ENCODE measurements around the gene SCAMP3.
"Not testable (repeated sequence)": the region's sequence is repeated elsewhere in the genome, so short reads cannot be mapped to it uniquely, and the experiment has no call there.

The SCAMP3 gene

DNA sequence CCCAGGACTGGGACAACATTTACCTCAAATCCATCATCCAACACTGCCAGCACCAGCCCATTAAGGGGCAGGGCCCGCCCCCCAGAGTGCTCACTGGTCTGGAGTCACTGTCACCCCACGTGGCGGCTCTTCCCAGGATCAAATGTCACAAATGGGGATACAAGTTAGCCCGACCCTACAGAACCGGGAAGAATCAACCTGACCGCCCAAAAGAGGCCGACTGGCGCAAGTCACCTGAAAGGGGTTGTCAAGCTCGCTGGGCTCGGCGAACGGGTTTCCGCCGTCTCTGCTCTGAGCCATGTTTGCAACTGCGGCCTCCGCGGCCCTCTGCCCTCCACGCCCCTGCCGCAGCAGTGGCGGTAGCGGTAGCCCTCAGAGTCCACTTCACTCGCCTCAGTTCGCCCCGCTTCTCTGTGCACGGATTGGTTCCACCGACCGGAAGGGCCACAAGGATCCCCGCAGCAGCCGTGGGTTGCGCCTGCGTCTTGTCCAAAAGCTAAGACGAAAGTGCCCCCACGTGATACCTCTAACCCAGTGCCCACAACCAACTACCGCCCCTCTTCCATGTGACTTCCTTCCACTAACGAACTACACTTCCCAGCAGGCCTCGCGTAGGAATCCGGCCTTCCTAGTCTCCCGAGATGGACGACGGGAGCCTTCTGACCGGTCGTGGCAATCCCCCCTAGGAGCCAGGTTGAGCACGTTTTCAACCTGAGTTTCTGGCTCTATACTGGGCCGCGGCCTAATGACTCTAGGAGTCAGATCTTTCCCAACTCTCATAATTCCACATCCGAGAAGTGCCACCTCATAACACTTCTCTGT is at the start of gene SCAMP3:
TSS of gene SCAMP3 (minus strand) at position 509 of the 822 bp plus-strand sequence. CDS start at position 300, 209 bp downstream.
- peak; percentile 97 for DNase-seq

- peak; percentile 16 for DNase-seq
Observed at GRCh38 chr1:155309423-155310021, 47.4 kb upstream of the SCAMP3 start.

- peak; percentile 99 for DNase-seq
Observed at GRCh38 chr1:155308493-155309422, 46.6 kb upstream of the SCAMP3 start, which contains the start of gene FDPS. TSS of gene FDPS (plus strand) at chr1:155308866. CDS start at chr1:155309790, 924 bp downstream.

- peak; percentile 57 for DNase-seq
Observed at GRCh38 chr1:155307247-155307740, 45.1 kb upstream of the SCAMP3 start.

GRCh38 chr1:155305881-155306391 is 43.8 kb upstream of the SCAMP3 start:
- DNase-seq = peak; percentile 27

DNA sequence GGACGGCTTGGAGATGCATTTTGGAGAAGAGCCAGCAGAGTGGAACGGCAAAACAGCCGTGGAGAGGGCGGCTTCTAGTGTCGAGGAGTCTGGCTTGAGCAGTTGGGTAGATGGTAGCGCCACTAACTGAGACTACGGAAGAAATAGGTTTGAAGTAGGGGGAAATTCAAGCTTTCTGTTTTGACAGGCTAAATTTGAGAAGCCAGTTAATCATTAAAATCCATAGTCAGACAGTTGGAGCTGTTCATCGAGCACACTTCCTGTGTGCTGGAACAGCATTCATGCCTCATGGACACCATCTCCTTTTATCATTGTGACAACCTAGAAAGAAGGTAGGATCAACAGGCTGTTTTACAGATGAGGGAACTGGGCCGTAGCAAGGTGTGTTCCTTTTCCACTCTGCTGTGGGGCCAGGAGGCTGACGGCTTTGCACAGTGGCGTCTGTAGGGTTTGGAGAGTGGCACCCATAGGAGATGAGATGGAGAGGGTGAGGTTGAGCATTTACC is 42.5 kb upstream of the SCAMP3 start:
- DNase-seq = no peak

- DNase-seq = no peak
Observed at GRCh38 chr1:155301342-155301841, 39.2 kb upstream of the SCAMP3 start, which contains the start of gene PKLR. TSS of gene PKLR (minus strand) at chr1:155301438. CDS start at chr1:155301395, 43 bp downstream.

GRCh38 chr1:155300553-155301329 is 38.6 kb upstream of the SCAMP3 start:
- no peak for DNase-seq

GRCh38 chr1:155300024-155300423 is 37.9 kb upstream of the SCAMP3 start:
- DNase-seq = no peak

DNA sequence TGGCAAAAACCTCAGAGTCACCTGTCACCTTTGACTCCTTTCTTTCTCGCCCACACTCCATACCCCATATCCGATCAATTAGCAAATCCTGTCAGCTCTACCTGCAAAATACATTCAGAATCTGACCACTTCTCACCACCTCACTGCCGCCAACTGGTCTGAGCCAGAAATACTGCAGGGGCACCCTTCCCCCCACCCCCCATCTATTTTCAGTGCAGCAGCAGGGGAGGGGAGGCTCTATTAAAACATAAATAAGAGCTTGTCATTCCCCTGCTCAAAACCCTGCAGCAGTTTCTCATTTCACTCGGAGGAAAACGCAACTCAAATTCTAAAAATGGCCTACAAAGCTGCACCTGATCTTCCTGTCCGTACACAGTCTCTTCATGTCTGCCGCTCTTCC is 35.2 kb upstream of the SCAMP3 start:
- no peak for DNase-seq

- DNase-seq = no peak
Observed at GRCh38 chr1:155296661-155297060, 34.5 kb upstream of the SCAMP3 start.

DNA sequence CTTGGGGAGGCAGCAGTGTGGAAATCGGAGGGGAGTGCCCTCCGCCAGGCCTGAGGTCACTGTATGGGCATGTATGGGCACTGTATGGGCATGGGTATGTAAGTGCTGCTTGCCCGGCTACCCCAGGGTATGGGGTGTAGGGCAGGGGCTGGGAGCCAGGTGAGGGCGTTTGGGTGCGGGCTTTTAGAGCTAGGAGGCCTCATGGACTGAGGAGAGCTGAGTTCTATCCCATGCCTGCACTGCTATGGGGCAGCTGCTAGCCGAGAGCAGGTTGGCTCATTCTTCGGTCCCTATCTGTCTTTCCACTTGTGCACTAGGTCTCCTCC is 33.7 kb upstream of the SCAMP3 start:
- no peak for DNase-seq

DNA sequence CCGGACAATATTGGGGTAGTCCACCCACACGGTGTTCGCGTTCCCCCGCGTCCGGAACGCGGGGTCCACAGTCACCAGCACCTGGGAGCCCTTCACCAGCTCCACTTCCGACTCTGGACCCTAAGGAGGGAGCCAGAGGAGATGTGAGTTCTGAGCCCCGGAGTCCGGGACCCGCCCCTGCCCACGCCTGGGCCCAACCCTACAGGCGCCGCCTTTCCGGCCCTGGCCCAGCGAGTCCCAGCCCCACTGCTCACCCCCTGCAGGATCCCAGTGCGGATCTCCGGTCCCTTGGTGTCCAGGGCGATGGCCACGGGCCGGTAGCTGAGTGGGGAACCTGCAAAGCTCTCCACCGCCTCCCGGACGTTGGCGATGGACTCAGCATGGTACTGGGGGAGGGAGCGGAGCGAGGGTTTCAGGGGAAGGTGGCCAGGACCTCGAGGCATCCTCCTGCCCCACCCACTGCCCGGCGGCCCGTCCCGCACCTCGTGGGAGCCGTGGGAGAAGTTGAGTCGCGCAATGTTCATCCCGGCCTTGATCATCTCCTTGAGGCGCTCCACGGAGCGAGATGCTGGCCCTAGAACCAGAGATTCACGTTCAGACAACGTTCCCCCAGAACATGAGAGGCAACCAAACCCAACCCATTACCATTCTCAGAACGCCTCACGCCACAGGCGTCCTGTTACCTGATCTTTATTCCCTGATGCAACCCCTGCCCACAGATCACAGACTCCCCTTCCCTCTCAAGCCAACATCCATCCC is 33.2 kb upstream of the SCAMP3 start:
- no peak for DNase-seq

GRCh38 chr1:155294520-155295182 is 32.5 kb upstream of the SCAMP3 start:
- no peak for DNase-seq

DNA sequence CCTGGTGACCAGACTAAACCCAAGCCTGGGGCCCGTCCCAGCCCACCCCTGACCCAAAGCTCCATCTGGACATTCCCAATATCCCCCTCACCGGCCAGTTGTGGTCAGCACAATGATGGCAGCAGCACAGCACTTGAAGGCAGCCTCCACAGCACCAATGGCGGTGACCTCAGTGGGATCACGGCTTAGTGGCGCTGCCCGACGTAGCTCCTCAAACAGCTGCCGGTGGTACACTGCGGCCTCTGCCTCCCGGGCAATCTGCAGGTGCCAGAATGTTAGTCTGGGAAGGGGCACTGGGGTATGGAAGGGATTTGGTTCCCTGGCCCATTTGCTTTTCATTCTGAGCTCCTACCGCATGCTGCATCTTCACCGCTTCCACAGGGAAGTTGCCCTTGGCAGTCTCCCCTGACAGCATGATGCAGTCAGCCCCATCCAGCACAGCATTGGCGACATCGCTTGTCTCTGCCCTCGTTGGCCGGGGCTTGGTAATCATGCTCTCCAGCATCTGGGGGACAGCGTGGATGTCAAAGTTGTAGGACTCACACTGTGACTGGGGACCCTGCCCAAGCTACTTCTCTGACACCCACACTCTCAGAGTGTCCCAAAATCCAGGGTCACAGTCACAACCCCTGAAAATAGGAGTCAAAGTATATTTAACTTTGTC is 31.1 kb upstream of the SCAMP3 start:
- no peak for DNase-seq

DNA sequence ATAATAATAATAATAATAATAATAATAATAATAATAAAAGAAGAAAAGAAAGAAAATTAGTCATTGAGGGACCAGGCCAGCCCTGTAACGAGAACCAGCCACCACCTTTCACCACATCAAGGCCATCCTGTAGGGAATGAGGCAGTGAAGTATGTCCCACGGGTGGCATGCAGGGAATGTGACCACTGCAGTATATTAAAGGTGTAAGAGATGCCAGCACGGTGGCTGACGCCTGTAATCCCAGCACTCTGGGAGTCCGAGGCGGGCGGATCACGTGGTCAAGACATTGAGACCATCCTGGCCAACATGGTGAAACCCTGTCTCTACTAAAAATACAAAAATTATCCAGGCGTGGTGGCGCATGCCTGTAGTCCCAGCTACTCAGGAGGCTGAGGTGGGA is 28.8 kb upstream of the SCAMP3 start:
- not testable (repeated sequence) for DNase-seq

DNA sequence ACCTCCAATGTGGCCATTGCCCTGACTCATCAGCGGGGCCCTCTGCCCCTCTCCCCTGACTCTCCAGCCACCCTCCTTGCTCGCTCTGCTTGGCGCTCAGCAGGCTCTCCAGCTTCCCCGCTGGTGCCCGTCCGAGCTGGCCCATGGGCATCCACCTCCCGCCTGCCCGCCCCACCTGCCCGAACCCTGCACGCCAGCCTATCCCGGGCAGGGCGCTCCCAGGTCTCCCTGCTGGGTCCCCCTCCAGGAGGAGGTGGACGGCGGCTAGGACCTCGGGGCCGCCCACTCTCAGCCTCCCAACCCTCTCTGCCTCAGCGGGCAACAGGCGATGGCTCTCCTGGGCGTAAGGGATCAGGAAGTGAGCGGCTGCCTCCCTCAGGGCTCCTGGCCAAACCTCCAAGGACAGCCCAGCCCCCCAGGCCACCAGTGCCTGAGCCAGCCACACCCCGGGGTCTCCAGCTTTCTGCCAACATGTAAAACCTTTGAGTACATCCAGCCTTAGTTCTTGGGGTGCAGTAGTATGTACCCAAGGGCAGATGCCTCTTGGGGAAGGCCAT is 25.9 kb upstream of the SCAMP3 start:
- DNase-seq = no peak

DNA sequence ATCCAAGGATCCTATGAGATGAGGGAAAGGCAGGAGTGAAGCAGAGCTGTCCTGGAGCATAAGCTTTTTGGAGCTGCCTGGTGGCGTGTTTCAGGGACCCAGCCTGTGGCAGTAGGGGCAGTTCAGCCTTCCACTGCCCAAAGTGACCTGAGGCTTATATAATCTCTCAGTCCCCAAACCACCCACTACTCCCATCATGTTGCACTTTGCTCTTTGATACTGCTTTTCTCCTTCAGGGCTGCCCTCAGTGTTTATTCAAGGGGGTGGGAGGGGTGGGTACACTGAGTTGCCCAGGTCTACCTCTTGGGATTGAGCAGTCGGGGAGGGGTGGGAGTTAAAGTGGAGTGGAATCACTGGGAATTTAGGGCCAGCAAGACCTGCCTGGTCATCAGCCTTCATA is 24.4 kb upstream of the SCAMP3 start:
- DNase-seq = no peak

DNA sequence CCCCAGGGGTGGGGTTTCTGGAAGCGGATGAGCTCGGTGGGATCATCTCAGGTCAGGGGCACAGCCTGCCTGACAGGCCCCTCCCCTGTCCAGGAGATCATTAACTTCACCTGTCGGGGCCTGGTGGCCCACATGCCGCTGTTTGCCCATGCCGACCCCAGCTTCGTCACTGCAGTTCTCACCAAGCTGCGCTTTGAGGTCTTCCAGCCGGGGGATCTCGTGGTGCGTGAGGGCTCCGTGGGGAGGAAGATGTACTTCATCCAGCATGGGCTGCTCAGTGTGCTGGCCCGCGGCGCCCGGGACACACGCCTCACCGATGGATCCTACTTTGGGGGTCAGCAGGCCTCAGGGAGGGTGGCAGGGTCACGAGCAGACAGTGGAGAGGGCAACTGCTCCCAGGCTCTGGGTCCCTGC is 23.5 kb upstream of the SCAMP3 start:
- DNase-seq = no peak
